GM18502 (cell line): Measurements from ENCODE around the gene RUSF1.
"Not testable (repeated sequence)": the region's sequence is repeated elsewhere in the genome, so short reads cannot be mapped to it uniquely, and the experiment has no call there.

Experiments used
- ATAC-seq: cut with Tn5 transposase; IDR thresholded peaks from one replicate; pipeline ENCODE4 v1.9.1; 2021; ENCODE audit warnings: mild to moderate bottlenecking; ENCODE audit not compliant: unreplicated experiment, poor library complexity

Gene RUSF1

GRCh38 chr16:31488468-31489297 lies 19.5 kb downstream of the RUSF1 start:
- no peak for ATAC-seq

GRCh38 chr16:31487720-31488467 lies 20.3 kb downstream of the RUSF1 start:
- peak; percentile 88 for ATAC-seq

- no peak for ATAC-seq
Measured at GRCh38 chr16:31487071-31487719, 21.0 kb downstream of the RUSF1 start.

GRCh38 chr16:31486045-31486444 lies 22.1 kb downstream of the RUSF1 start:
- ATAC-seq, result no peak

- no peak for ATAC-seq
Measured at GRCh38 chr16:31485571-31485970, 22.6 kb downstream of the RUSF1 start.

GRCh38 chr16:31484491-31485171 lies 23.6 kb downstream of the RUSF1 start:
- ATAC-seq, result no peak

GRCh38 chr16:31484048-31484447 lies 24.1 kb downstream of the RUSF1 start:
- not testable (repeated sequence) for ATAC-seq

- no peak for ATAC-seq
Measured at GRCh38 chr16:31483081-31483480, 25.1 kb downstream of the RUSF1 start, which contains the start of gene SLC5A2. Gene SLC5A2, plus strand, starts transcription at chr16:31483123. Its CDS starts 14 bp downstream, at chr16:31483137.

GRCh38 chr16:31480851-31481536 lies 27.2 kb downstream of the RUSF1 start:
- no peak for ATAC-seq

GRCh38 chr16:31479751-31480150 lies 28.4 kb downstream of the RUSF1 start:
- no peak for ATAC-seq

- no peak for ATAC-seq
Measured at GRCh38 chr16:31478956-31479355, 29.2 kb downstream of the RUSF1 start.

- no peak for ATAC-seq
Measured at GRCh38 chr16:31477220-31478216, 30.7 kb downstream of the RUSF1 start.

GRCh38 chr16:31476303-31477219 lies 31.6 kb downstream of the RUSF1 start:
- no peak for ATAC-seq

GRCh38 chr16:31475946-31476302 lies 32.3 kb downstream of the RUSF1 start:
- no peak for ATAC-seq

- ATAC-seq, result no peak
Measured at GRCh38 chr16:31474773-31475738, 33.1 kb downstream of the RUSF1 start.

GRCh38 chr16:31474173-31474714 lies 33.9 kb downstream of the RUSF1 start:
- ATAC-seq, result no peak
